CD14-positive monocyte (primary cell): ENCODE results near the gene COPB1. TPM values are rescaled to one million over a fixed set of nuclear protein-coding genes. Genes with fewer than 3 reads are reported as not detected.

Experiments
- DNase-seq, 3 donors: peaks; one replicate each; pipeline ENCODE4 v3.0.0-alpha.2; 2011 to 2022
- H2AFZ ChIP-seq: 2 replicates; pipeline ENCODE4 v1.6.0; 2012; ENCODE audit warnings: mild to moderate bottlenecking, low read depth, low read length, inconsistent platforms; ENCODE audit not compliant: insufficient read depth, poor library complexity, severe bottlenecking
- H3K27ac ChIP-seq, 2 donors: 1 replicate in 1 of 2; 2 replicates in 1 of 2; pipeline ENCODE4 v1.5.1; 2012 to 2013; ENCODE audit warnings: low read length in 2 of 2, control low read depth in 1 of 2, inconsistent platforms in 1 of 2, low read depth in 1 of 2, mild to moderate bottlenecking in 1 of 2
- H3K27me3 ChIP-seq, 2 donors: one replicate each; pipeline versions ENCODE4 v1.6.0 to v1.6.1; 2011 to 2013; ENCODE audit warnings: low read length in 2 of 2; ENCODE audit not compliant: control insufficient read depth in 2 of 2, insufficient read depth in 2 of 2
- H3K36me3 ChIP-seq, 2 donors: replicated peaks in 1 of 2; 1 replicate in 1 of 2; 2 replicates in 1 of 2; pipeline versions ENCODE4 v1.5.1 to v1.6.1; 2012 to 2013; ENCODE audit warnings: low read length in 2 of 2, control low read depth in 1 of 2, inconsistent platforms in 1 of 2, mild to moderate bottlenecking in 1 of 2; ENCODE audit not compliant: insufficient read depth in 2 of 2, control insufficient read depth in 1 of 2
- H3K4me1 ChIP-seq, 2 donors: 1 replicate in 1 of 2; 2 replicates in 1 of 2; pipeline versions ENCODE4 v1.5.1 to v1.6.1; 2012 to 2013; ENCODE audit warnings: low read length in 2 of 2, control low read depth in 1 of 2, inconsistent platforms in 1 of 2, mild to moderate bottlenecking in 1 of 2, moderate library complexity in 1 of 2; ENCODE audit not compliant: insufficient read depth in 2 of 2, control insufficient read depth in 1 of 2
- H3K4me2 ChIP-seq: replicated peaks from 2 replicates; pipeline ENCODE3; 2012; ENCODE audit warnings: low read length, moderate library complexity, mild to moderate bottlenecking; ENCODE audit not compliant: poor library complexity, severe bottlenecking; ENCODE audit errors: extremely low read depth
- H3K4me3 ChIP-seq, 3 experiments: fragments of 200-600 bp in 1 of 3; sonication (generic) in 1 of 3; replicated peaks in 1 of 3; 1 replicate in 2 of 3; 2 replicates in 1 of 3; pipeline ENCODE4 v1.5.1; 2011 to 2013; ENCODE audit warnings: low read length in 3 of 3, mild to moderate bottlenecking in 3 of 3, control low read depth in 2 of 3, low read depth in 2 of 3, inconsistent platforms in 1 of 3, moderate library complexity in 1 of 3
- H3K79me2 ChIP-seq: 2 replicates; pipeline ENCODE4 v1.6.0; 2012; ENCODE audit warnings: mild to moderate bottlenecking, control low read depth, inconsistent platforms, low read length, moderate library complexity; ENCODE audit not compliant: insufficient read depth
- H3K9ac ChIP-seq: 2 replicates; pipeline ENCODE4 v1.6.0; 2017; ENCODE audit warnings: low read length, mild to moderate bottlenecking; ENCODE audit not compliant: insufficient read depth, poor library complexity, severe bottlenecking
- H3K9me3 ChIP-seq, 2 donors: replicated peaks in 1 of 2; 1 replicate in 1 of 2; 2 replicates in 1 of 2; pipeline versions ENCODE4 v1.5.1 to v1.6.1; 2012 to 2013; ENCODE audit warnings: low read length in 2 of 2, control low read depth in 1 of 2; ENCODE audit not compliant: control insufficient read depth in 1 of 2, insufficient read depth in 1 of 2
- H4K20me1 ChIP-seq: 2 replicates; pipeline ENCODE4 v1.6.0; 2012; ENCODE audit warnings: mild to moderate bottlenecking, low read length, control low read depth, moderate library complexity; ENCODE audit not compliant: insufficient read depth
- H3K27ac Mint-ChIP-seq, 7 donors: one replicate each; pipeline ENCODE4 v1.8.0; 2020; ENCODE audit warnings: mild to moderate bottlenecking in 7 of 7, mixed read lengths in 7 of 7, moderate library complexity in 6 of 7, inconsistent platforms in 2 of 7
- H3K27me3 Mint-ChIP-seq, 3 donors: one replicate each; pipeline ENCODE4 v1.8.0; 2021 to 2022; ENCODE audit warnings: low read depth in 3 of 3, mild to moderate bottlenecking in 3 of 3, mixed read lengths in 3 of 3, moderate library complexity in 3 of 3, inconsistent platforms in 1 of 3
- H3K36me3 Mint-ChIP-seq, 2 donors: one replicate each; pipeline ENCODE4 v1.8.0; 2020; ENCODE audit warnings: mixed read lengths in 2 of 2, inconsistent platforms in 1 of 2, mild to moderate bottlenecking in 1 of 2
- H3K4me1 Mint-ChIP-seq: one replicate; pipeline ENCODE4 v1.8.0; 2020; ENCODE audit warnings: mild to moderate bottlenecking, mixed read lengths
- H3K4me3 Mint-ChIP-seq, 2 donors: one replicate each; pipeline ENCODE4 v1.8.0; 2020; ENCODE audit warnings: mild to moderate bottlenecking in 2 of 2, mixed read lengths in 2 of 2, moderate library complexity in 1 of 2
- H3K9me3 Mint-ChIP-seq, 7 donors: one replicate each; pipeline ENCODE4 v1.8.0; 2020 to 2022; ENCODE audit warnings: mixed read lengths in 7 of 7, mild to moderate bottlenecking in 6 of 7, moderate library complexity in 6 of 7, inconsistent platforms in 2 of 7
- CTCF ChIP-seq: fragments of 200-600 bp; IDR thresholded peaks from one replicate; pipeline ENCODE4 v1.8.0; 2022; ENCODE audit warnings: antibody characterized with exemption, mild to moderate bottlenecking
- WGBS: methylation state at CpG from one replicate; pipeline ENCODE4 v1.1.5; 2013; ENCODE audit warnings: missing lambda C conversion rate; ENCODE audit not compliant: insufficient coverage; 5-methylcytosine and 5-hydroxymethylcytosine counted together
- intact Hi-C, 2 donors: fragments of 100-400 bp; cut with micrococcal nuclease; formaldehyde crosslinking; loops; one replicate each; pipeline versions ENCODE4 v1.15.0 to v1.15.1; 2023
- polyA minus RNA-seq: library from RNA; depleted of rRNA, polyadenylated mRNA; stranded (reverse); fragments of >200 nt; gene quantifications from 2 replicates; pipeline ENCODE4 v1.2.3, GENCODE V29; 2012
- polyA plus RNA-seq, 3 donors: library from polyadenylated mRNA; depleted of rRNA in 1 of 3; unstranded in 2 of 3; stranded (reverse) in 1 of 3; fragments of 300-500 nt in 2 of 3; fragments of >200 nt in 1 of 3; fragmentation: Illumina TruSeq in 2 of 3; gene quantifications; 1 replicate in 2 of 3; 2 replicates in 1 of 3; pipeline ENCODE4 v1.2.3, GENCODE V29; 2012 to 2021
- total RNA-seq, 12 experiments: library from RNA in 1 of 12; stranded (reverse) in 1 of 12; fragments of 120-200 nt in 1 of 12; gene quantifications; one replicate each; pipeline ENCODE4 v1.2.4 and lab custom pipeline; 2013 to 2026; ENCODE audit warnings: mixed read lengths in 6 of 12, inconsistent platforms in 1 of 12

COPB1 gene
- 101 TPM for total RNA-seq (2013)
- polyA plus RNA-seq (100 to 1,000 TPM in 1 of 3 donors, 10 to 100 TPM in 2; 37.8 to 108 (median 87.1) TPM), polyA minus RNA-seq (28.8 and 36.3 TPM in 2 replicates), total RNA-seq (lab: John Stamatoyannopoulos, UW) (103 to 369 (median 135) reads per million in 11 experiments)

- Histone ChIP-seq H3K27ac (peak within 1 kb of the TSS; percentile 52 to 85), H3K4me1 (peaks cover 8 to 18% of the 10 kb centered on the region in 2 donors), H4K20me1 (peaks cover 10% of the 10 kb centered on the region), H3K27me3 (no peaks in the 10 kb centered on the region), H3K9me3 (no peaks in the 10 kb centered on the region), H3K36me3 (peaks cover 43 to 56% of the 10 kb centered on the region in 2 donors), H2AFZ (peak within 1 kb of the TSS; percentile 96), H3K4me3 (peak within 1 kb of the TSS; percentile 58 to 96 (median 90)), H3K9ac (peak within 1 kb of the TSS; percentile 77), H3K4me2 (peak within 1 kb of the TSS; percentile 97), H3K79me2 (peaks cover 48% of the 10 kb centered on the region)
- Mint-ChIP-seq H3K4me1 (peaks cover 25% of the 10 kb centered on the region), H3K27ac (peak within 1 kb of the TSS; percentile 92 to 99 (median 95)), H3K27me3 (no peaks in the 10 kb centered on the region), H3K9me3 (no peaks in the 10 kb centered on the region), H3K36me3 (peaks cover 40 to 63% of the 10 kb centered on the region in 2 donors), H3K4me3 (peak within 1 kb of the TSS; percentile 95 to 96)
- intact Hi-C loops, result no loop called here
- 0% methylated on average over 14 of the region's 37 CpGs for WGBS
- TF ChIP-seq CTCF, result no peak
- peak; percentile 80 to 91 (median 90) for DNase-seq
Measured at GRCh38 chr11:14499560-14500180, at the start of gene COPB1. TSS of gene COPB1 (minus strand) at chr11:14499811. CDS start at chr11:14498928, 883 bp downstream.

GRCh38 chr11:14547440-14547839 lies 47.8 kb upstream of the COPB1 start:
- Histone ChIP-seq H3K4me2 (no peak overlapping the region), H4K20me1 (no peaks in the 10 kb centered on the region), H2AFZ (no peak overlapping the region), H3K4me3 (no peak overlapping the region), H3K4me1 (peaks cover 30 to 34% of the 10 kb centered on the region in 2 donors), H3K9ac (no peak overlapping the region), H3K27me3 (no peaks in the 10 kb centered on the region), H3K79me2 (peaks cover 7% of the 10 kb centered on the region), H3K27ac (no peak overlapping the region), H3K36me3 (no peaks in the 10 kb centered on the region), H3K9me3 (no peaks in the 10 kb centered on the region)
- Mint-ChIP-seq H3K27me3 (no peaks in the 10 kb centered on the region), H3K36me3 (peaks cover 0 to 2% of the 10 kb centered on the region in 2 donors), H3K9me3 (peaks cover 0 to 2% (median 0%) of the 10 kb centered on the region in 7 donors), H3K4me3 (no peak overlapping the region), H3K27ac (peak overlapping the region in 1 of 7 donors; percentile 41), H3K4me1 (peaks cover 29% of the 10 kb centered on the region)
- DNase-seq, result no peak
- no peak for TF ChIP-seq CTCF
- WGBS, result 100% methylated on average over 2 of the region's 2 CpGs
- intact Hi-C loops, result loop anchor here in 1 of 2 donors (10.0 kb wide), 1 partner anchor 97 kb away; the partner anchor contains the start of gene PDE3B
